ENCODE results near the gene PSEN2. TPM values are rescaled to one million over a fixed set of nuclear protein-coding genes. Genes with fewer than 3 reads are reported as not detected.

PSEN2 gene
- total RNA-seq, 2 experiments from 2014 or later, result 0.81 to 1.2 TPM

- Histone ChIP-seq H3K4me3 (ENCODE audit: low read length) (no peak overlapping the region), H3K9me3 (ENCODE audit: control insufficient read depth in 1 of 2, insufficient read depth in 1 of 2, low read length in 2 of 2) (no peaks in the 10 kb centered on the region), H3K4me1 (ENCODE audit: insufficient read depth, low read length) (no peaks in the 10 kb centered on the region), H3K27ac (ENCODE audit: low read depth in 1 of 2, low read length in 2 of 2) (no peak overlapping the region), H3K27me3 (ENCODE audit: control insufficient read depth in 1 of 2, insufficient read depth in 2 of 2, low read length in 2 of 2) (no peaks in the 10 kb centered on the region), H3K36me3 (ENCODE audit: insufficient read depth, low read length) (no peaks in the 10 kb centered on the region)
- Mint-ChIP-seq H3K9me3 (no peaks in the 10 kb centered on the region), H3K4me1 (ENCODE audit: low read depth) (no peaks in the 10 kb centered on the region), H3K36me3 (ENCODE audit: low read depth) (no peaks in the 10 kb centered on the region), H3K4me3 (no peak overlapping the region), H3K27ac (no peak overlapping the region), H3K27me3 (no peaks in the 10 kb centered on the region)
- no peak for DNase-seq
- POLR2A ChIA-PET, result no interaction called here
- intact Hi-C loops (cut with DNase I, micrococcal nuclease), result no loop called here
- CTCF ChIA-PET, result no interaction called here
- TF ChIP-seq CTCF (IDR thresholded peaks at IDR 0.05), result no peak
- no peak for ATAC-seq (ENCODE audit: poor library complexity)
Observed at GRCh38 chr1:226904772-226905171, 34.4 kb downstream of the PSEN2 start.

GRCh38 chr1:226908419-226908818 lies 38.0 kb downstream of the PSEN2 start:
- intact Hi-C loops (cut with DNase I, micrococcal nuclease), result no loop called here

GRCh38 chr1:226908913-226909312 lies 38.5 kb downstream of the PSEN2 start:
- DNase-seq (no peak), ATAC-seq (ENCODE audit: poor library complexity) (no peak)
- Histone ChIP-seq H3K27ac (ENCODE audit: low read depth in 1 of 2, low read length in 2 of 2) (no peak overlapping the region), H3K4me1 (ENCODE audit: insufficient read depth, low read length) (peaks cover 2% of the 10 kb centered on the region), H3K27me3 (ENCODE audit: control insufficient read depth in 1 of 2, insufficient read depth in 2 of 2, low read length in 2 of 2) (no peaks in the 10 kb centered on the region), H3K9me3 (ENCODE audit: control insufficient read depth in 1 of 2, insufficient read depth in 1 of 2, low read length in 2 of 2) (no peaks in the 10 kb centered on the region), H3K36me3 (ENCODE audit: insufficient read depth, low read length) (no peaks in the 10 kb centered on the region), H3K4me3 (ENCODE audit: low read length) (no peak overlapping the region)
- ChIA-PET CTCF (no interaction called here), POLR2A (no interaction called here)
- no peaks in the 10 kb centered on the region for H3K9me3 Mint-ChIP-seq
- no peak overlapping the region for H3K4me3 Mint-ChIP-seq
- no peaks in the 10 kb centered on the region for H3K4me1 Mint-ChIP-seq (ENCODE audit: low read depth)
- no peak for TF ChIP-seq CTCF (IDR thresholded peaks at IDR 0.05)
- H3K36me3 Mint-ChIP-seq (ENCODE audit: low read depth), result no peaks in the 10 kb centered on the region
- H3K27me3 Mint-ChIP-seq, result no peaks in the 10 kb centered on the region
- no peak overlapping the region for H3K27ac Mint-ChIP-seq
- intact Hi-C loops (cut with DNase I, micrococcal nuclease), result no loop called here

More at GRCh38 chr1:226908419-226908818, 38.0 kb downstream of the PSEN2 start:
- no peak for TF ChIP-seq CTCF (IDR thresholded peaks at IDR 0.05)
- Mint-ChIP-seq H3K36me3 (ENCODE audit: low read depth) (no peaks in the 10 kb centered on the region), H3K4me3 (no peak overlapping the region), H3K9me3 (no peaks in the 10 kb centered on the region), H3K27ac (no peak overlapping the region), H3K4me1 (ENCODE audit: low read depth) (no peaks in the 10 kb centered on the region), H3K27me3 (no peaks in the 10 kb centered on the region)
- Histone ChIP-seq H3K4me1 (ENCODE audit: insufficient read depth, low read length) (peaks cover 2% of the 10 kb centered on the region), H3K27ac (ENCODE audit: low read depth in 1 of 2, low read length in 2 of 2) (no peak overlapping the region), H3K4me3 (ENCODE audit: low read length) (no peak overlapping the region), H3K36me3 (ENCODE audit: insufficient read depth, low read length) (no peaks in the 10 kb centered on the region), H3K27me3 (ENCODE audit: control insufficient read depth in 1 of 2, insufficient read depth in 2 of 2, low read length in 2 of 2) (no peaks in the 10 kb centered on the region), H3K9me3 (ENCODE audit: control insufficient read depth in 1 of 2, insufficient read depth in 1 of 2, low read length in 2 of 2) (no peaks in the 10 kb centered on the region)
- ChIA-PET CTCF (no interaction called here), POLR2A (no interaction called here)
- ATAC-seq (ENCODE audit: poor library complexity) (no peak), DNase-seq (no peak)
